Skeletal muscle tissue (tissue), 4 donors: ENCODE data around the gene SOHLH2. TPM values are rescaled to one million over a fixed set of nuclear protein-coding genes. Genes with fewer than 3 reads are reported as not detected.

Experiments
- H3K27ac ChIP-seq: one replicate; pipeline ENCODE4 v1.7.0; 2013; ENCODE audit warnings: mild to moderate bottlenecking, low read depth, low read length, inconsistent platforms
- H3K27me3 ChIP-seq, 3 donors: one replicate each; pipeline ENCODE4 v1.7.0; 2013; ENCODE audit warnings: low read length in 3 of 3; ENCODE audit not compliant: control insufficient read depth in 3 of 3, insufficient read depth in 3 of 3
- H3K36me3 ChIP-seq, 3 donors: one replicate each; pipeline ENCODE4 v1.7.0; 2013; ENCODE audit warnings: low read length in 3 of 3; ENCODE audit not compliant: control insufficient read depth in 3 of 3, insufficient read depth in 3 of 3
- H3K4me1 ChIP-seq, 3 donors: one replicate each; pipeline ENCODE4 v1.7.0; 2013; ENCODE audit warnings: low read length in 3 of 3, mild to moderate bottlenecking in 3 of 3; ENCODE audit not compliant: control insufficient read depth in 3 of 3, insufficient read depth in 3 of 3
- H3K4me3 ChIP-seq, 3 donors: one replicate each; pipeline ENCODE4 v1.7.0; 2013; ENCODE audit warnings: low read length in 3 of 3
- H3K9ac ChIP-seq, 3 donors: one replicate each; pipeline ENCODE4 v1.7.0; 2013; ENCODE audit warnings: low read length in 3 of 3, mild to moderate bottlenecking in 3 of 3, moderate library complexity in 2 of 3, low read depth in 1 of 3
- H3K9me3 ChIP-seq, 3 donors: one replicate each; pipeline ENCODE4 v1.7.0; 2013; ENCODE audit warnings: low read length in 3 of 3; ENCODE audit not compliant: control insufficient read depth in 3 of 3
- total RNA-seq: library from RNA; depleted of rRNA; stranded (reverse); fragments of >200 nt; gene quantifications from one replicate; pipeline ENCODE4 v1.2.3, GENCODE V29; 2014
- donor health status: Osteomylitis.

Gene SOHLH2
- total RNA-seq, 1 donor from 2014 or later: 3.1 TPM

DNA sequence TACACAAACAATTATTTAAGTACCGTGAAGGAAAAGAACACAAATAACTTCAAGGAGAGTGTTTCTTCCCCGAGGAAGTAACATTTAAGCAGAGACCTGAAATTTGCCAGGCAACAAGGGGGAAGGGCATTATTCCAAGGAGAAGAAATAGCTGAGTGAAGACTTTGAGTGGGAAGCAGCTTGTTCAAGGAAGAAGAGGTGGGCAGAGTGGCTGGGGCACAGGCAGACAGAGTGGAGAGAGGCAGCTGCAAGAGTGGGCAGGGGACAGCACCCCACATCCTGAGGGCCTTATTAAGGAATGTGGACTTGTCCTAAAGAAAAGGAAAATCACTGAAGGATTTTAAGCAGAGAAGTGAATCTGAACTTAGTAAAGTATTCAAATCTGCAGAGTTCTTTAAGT, 78.5 kb downstream of the SOHLH2 start:
- Histone ChIP-seq H3K9me3 (no peaks in the 10 kb centered on the region), H3K9ac (no peak overlapping the region), H3K27me3 (peaks cover 0 to 8% (median 3%) of the 10 kb centered on the region in 3 donors), H3K27ac (no peak overlapping the region), H3K36me3 (no peaks in the 10 kb centered on the region), H3K4me1 (peaks cover 2 to 7% (median 5%) of the 10 kb centered on the region in 3 donors), H3K4me3 (no peak overlapping the region)

DNA sequence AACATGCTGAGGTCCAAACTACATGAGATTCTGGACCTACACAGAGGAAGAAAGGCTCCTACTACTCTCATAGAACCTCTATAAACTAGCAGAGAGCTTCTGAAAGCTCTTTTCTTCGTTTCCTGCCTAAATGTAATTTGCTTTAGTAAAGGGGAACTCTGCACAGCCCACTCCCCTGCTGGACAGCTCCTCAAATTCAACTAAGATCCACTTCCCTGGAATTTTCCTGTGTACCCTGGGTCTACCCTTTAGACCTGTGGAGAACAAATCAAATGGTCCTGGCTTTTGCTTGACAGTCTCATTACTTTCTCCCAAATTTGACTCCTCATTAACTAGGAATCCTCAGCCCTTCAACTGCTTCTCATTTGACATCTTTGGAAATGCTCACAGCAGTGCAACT, 79.7 kb downstream of the SOHLH2 start:
- H3K4me3 ChIP-seq: no peak overlapping the region
- no peak overlapping the region for H3K9ac ChIP-seq
- H3K9me3 ChIP-seq: no peaks in the 10 kb centered on the region
- H3K27me3 ChIP-seq: peaks cover 0 to 17% (median 3%) of the 10 kb centered on the region in 3 donors
- no peaks in the 10 kb centered on the region for H3K36me3 ChIP-seq
- H3K4me1 ChIP-seq: peaks cover 5 to 10% (median 7%) of the 10 kb centered on the region in 3 donors
- no peak overlapping the region for H3K27ac ChIP-seq

DNA sequence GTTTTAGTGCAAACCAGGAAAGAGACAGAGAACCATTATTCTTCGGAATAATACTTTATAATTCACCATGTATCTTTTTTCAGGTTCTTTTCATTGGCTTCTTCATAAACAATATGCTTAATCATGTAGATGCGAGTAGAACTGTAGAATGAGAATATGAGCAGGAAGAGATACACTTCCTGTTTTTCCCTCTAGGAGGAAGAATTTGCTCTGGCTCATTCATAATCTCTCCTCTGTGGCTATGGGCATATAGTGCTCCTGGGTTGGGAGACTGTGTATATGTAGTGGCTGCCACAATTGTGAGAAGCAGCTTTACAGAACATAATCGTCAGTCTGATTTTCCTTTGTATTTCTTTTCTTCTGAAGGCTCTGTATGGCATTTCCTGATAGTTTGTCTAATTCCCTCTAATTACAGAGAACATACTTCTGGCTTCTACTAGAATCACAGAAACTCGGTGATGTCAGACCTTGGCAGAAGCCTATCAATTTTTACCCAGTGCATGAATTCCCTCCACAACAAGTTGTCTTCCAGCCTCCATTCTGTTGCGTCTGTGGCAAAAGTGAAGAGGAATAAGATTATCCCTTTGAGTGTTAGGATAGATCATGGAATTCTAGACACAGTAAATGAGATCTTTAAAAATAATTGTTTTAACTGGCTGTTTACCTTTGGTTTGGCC, 80.3 kb downstream of the SOHLH2 start:
- H3K27ac ChIP-seq: no peak overlapping the region
- no peak overlapping the region for H3K9ac ChIP-seq
- no peak overlapping the region for H3K4me3 ChIP-seq
- H3K9me3 ChIP-seq: no peaks in the 10 kb centered on the region
- peaks cover 5 to 14% (median 7%) of the 10 kb centered on the region in 3 donors for H3K4me1 ChIP-seq
- H3K36me3 ChIP-seq: no peaks in the 10 kb centered on the region
- H3K27me3 ChIP-seq: peaks cover 0 to 17% (median 7%) of the 10 kb centered on the region in 3 donors

DNA sequence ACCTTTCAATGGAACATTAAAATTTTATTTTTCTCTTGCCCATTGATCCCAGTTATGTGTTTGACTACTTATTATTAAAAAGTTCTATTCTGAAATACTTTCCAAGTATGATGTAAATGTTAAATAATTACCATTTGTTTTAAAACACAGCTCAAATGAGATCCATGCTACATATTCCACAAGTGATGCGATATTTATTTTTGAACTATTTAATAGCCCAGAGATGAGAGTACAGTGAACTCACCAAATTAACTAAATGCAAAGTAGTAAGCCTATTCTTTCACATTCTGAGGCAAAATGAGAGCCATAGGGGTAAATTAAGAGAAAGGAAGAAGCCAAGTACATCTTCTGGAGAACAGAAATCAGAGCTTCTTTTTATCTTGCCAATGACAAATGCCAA, 82.0 kb downstream of the SOHLH2 start:
- H3K36me3 ChIP-seq: no peaks in the 10 kb centered on the region
- H3K27me3 ChIP-seq: peaks cover 0 to 20% (median 7%) of the 10 kb centered on the region in 3 donors
- H3K4me3 ChIP-seq: no peak overlapping the region
- peak overlapping the region; percentile 48 for H3K27ac ChIP-seq
- H3K9ac ChIP-seq: no peak overlapping the region
- no peaks in the 10 kb centered on the region for H3K9me3 ChIP-seq
- H3K4me1 ChIP-seq: peaks cover 5 to 14% (median 7%) of the 10 kb centered on the region in 3 donors

DNA sequence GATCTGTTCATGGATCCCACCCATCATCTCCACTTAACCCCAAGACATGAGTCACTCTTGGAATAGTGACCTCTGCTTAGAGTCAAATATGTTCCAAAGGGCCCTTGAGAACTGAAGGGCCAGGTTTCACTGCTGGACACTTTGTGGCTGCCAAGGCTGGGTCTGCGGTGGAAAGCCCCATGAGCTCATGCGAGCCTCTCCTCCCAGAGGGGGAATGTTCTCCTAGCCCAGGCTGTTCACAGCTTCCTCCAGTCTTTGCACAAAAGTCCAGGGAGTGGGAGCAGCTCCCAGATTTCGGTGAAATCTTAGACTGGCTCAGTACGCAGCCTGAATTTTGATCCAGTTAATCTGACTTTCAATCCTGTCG, 82.4 kb downstream of the SOHLH2 start:
- Histone ChIP-seq H3K27me3 (peaks cover 0 to 20% (median 7%) of the 10 kb centered on the region in 3 donors), H3K9me3 (no peaks in the 10 kb centered on the region), H3K9ac (peak overlapping the region in 1 of 3 donors; percentile 3), H3K4me1 (peaks cover 5 to 14% (median 7%) of the 10 kb centered on the region in 3 donors), H3K27ac (peak overlapping the region; percentile 48), H3K36me3 (no peaks in the 10 kb centered on the region), H3K4me3 (peak overlapping the region; percentile 57 to 71 (median 68))

DNA sequence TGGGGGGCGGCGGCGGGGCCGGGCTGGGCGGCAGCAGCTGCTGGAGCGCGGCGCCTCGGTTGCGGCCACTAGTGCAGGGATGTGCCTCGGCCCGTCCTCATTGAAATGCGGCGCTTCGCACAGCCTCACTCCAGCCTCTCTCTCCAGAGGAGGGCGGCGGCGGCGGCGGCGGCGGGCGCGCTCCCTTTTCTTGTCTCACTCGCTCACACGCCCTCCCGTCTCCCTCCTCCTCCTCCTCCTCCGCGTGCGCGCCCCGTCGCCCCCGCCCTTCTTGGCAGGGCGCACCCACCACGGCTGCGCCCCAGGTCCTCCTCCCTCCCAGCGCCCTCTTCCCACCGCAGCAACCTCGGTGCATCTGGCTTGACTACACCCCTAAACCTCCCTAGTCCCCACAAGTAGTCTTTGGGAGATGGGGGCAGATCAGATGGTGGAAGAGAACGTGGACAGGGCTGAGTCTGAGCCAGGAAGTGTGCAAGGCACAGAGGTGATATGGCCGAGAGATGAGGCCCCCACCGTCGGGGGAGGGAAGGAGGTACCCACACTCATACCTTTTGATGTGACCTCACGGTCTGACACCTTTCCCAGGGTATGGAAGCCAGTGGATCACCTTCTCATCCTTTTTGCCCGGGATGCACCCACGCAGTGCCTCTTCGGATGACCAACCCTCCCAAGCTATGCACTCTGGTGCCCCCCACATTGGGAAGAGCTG, 83.0 kb downstream of the SOHLH2 start, which contains the start of gene DCLK1:
TSS of gene DCLK1 (minus strand) at position 161 of the 709 bp plus-strand sequence.
- no peaks in the 10 kb centered on the region for H3K9me3 ChIP-seq
- H3K9ac ChIP-seq: peak within 1 kb of the TSS; percentile 3 to 47 (median 15)
- no peaks in the 10 kb centered on the region for H3K36me3 ChIP-seq
- H3K27ac ChIP-seq: peak within 1 kb of the TSS; percentile 48
- peak within 1 kb of the TSS; percentile 57 to 71 (median 68) for H3K4me3 ChIP-seq
- H3K27me3 ChIP-seq: peaks cover 0 to 20% (median 7%) of the 10 kb centered on the region in 3 donors
- H3K4me1 ChIP-seq: peaks cover 5 to 14% (median 7%) of the 10 kb centered on the region in 3 donors

DNA sequence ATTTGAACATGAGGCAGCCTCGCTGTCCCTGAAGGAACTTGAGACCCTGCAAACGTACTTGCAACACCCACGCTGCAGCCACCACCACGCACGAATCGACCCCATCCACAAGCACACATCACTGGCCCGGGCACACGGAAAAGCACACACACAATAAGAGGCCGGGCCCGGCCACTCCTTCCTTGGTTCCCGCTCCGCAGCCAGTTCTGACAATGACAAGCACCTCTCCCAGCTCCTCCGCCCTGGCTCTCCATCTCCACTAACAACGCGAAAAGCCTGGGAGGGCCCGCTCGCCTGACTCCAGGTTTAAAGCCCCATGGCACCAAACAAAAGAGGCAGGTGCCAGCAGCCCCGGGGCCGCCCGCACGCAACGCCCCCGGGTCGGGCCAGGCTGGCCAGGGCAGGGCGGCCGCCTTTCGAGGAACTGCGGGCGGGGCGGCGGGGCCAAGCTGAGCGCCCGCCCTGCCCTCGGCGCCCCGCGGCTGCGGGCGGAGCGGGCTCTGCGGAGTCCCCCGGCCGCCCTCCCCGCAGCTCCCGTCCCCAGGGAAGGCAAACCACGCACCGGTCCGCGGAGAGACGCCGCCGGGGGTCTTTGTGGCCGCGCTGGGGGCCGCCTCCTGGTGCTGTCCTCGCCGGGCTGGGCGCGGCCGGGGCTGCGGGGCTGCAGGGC, 83.7 kb downstream of the SOHLH2 start:
- no peaks in the 10 kb centered on the region for H3K9me3 ChIP-seq
- peak overlapping the region; percentile 0 to 46 (median 15) for H3K9ac ChIP-seq
- peaks cover 5 to 14% (median 7%) of the 10 kb centered on the region in 3 donors for H3K4me1 ChIP-seq
- H3K27ac ChIP-seq: no peak overlapping the region
- peak overlapping the region; percentile 56 to 69 (median 68) for H3K4me3 ChIP-seq
- H3K36me3 ChIP-seq: no peaks in the 10 kb centered on the region
- peaks cover 0 to 20% (median 7%) of the 10 kb centered on the region in 3 donors for H3K27me3 ChIP-seq

DNA sequence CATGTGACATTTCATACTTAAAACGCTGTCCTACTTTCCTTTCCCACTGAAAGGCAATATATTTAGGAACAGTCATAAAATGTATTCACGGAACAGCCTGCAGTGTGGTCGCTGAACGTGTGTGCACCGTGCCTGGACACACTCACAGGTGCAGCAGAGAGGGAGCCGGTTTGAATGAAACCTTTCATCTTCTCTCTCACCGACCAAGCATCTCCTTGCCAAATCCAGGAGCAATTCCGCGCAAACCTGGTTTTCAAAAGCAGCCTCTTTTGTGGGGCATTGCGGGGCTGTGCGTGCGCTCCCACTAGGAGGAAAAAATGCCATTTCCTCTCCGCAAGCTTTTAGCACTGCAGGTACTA, 84.2 kb downstream of the SOHLH2 start:
- H3K4me3 ChIP-seq: peak overlapping the region; percentile 52 to 69 (median 56)
- H3K27ac ChIP-seq: no peak overlapping the region
- peak overlapping the region; percentile 0 to 46 (median 15) for H3K9ac ChIP-seq
- H3K4me1 ChIP-seq: peaks cover 5 to 14% (median 7%) of the 10 kb centered on the region in 3 donors
- H3K36me3 ChIP-seq: no peaks in the 10 kb centered on the region
- peaks cover 0 to 20% (median 7%) of the 10 kb centered on the region in 3 donors for H3K27me3 ChIP-seq
- no peaks in the 10 kb centered on the region for H3K9me3 ChIP-seq

DNA sequence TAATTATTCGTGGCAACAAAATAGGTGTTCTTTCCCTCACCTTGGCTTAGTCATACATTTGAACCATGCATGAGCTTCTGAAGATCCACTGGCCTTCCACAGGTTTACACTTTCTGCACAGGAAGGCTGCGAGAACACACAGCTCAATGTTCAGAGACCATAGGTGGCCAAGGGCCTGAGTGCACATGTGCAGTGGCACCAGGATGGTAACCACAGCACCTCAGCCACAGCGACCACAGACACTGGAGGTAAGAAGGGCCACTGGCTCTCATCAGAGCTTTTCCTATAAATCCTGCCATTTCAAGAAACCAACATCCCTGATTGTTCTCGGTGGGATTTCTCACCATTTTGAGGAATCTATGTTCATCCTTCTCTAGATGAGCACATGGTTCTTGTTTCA, 84.8 kb downstream of the SOHLH2 start:
- Histone ChIP-seq H3K4me1 (peaks cover 5 to 14% (median 7%) of the 10 kb centered on the region in 3 donors), H3K9ac (no peak overlapping the region), H3K4me3 (peak overlapping the region in 1 of 3 donors; percentile 17), H3K27me3 (peaks cover 0 to 20% (median 7%) of the 10 kb centered on the region in 3 donors), H3K9me3 (no peaks in the 10 kb centered on the region), H3K36me3 (no peaks in the 10 kb centered on the region), H3K27ac (no peak overlapping the region)
